T-helper 1 cell (primary cell): ENCODE data around the gene AGBL3.

ENCODE experiments used
- DNase-seq, 5 donors: peaks; one replicate each; pipeline ENCODE4 v3.0.0-alpha.2; 2012 to 2020
- total RNA-seq, 4 donors: gene quantifications; one replicate each; lab custom pipeline; 2026; lab: John Stamatoyannopoulos, UW

Gene AGBL3
- 1.2 to 4.4 (median 2.3) reads per million in 4 donors for total RNA-seq

- DNase-seq = peak; percentile 69 to 92 (median 79)
Observed at GRCh38 chr7:134986363-134987251, at the start of gene AGBL3. Gene AGBL3, plus strand, starts transcription at chr7:134986508. Its CDS starts 1,426 bp downstream, at chr7:134987934.

- no peak for DNase-seq
Observed at GRCh38 chr7:134936893-134937510, 49.3 kb upstream of the AGBL3 start.

GRCh38 chr7:134938141-134938540 is 48.2 kb upstream of the AGBL3 start:
- DNase-seq = no peak

GRCh38 chr7:134939136-134939535 is 47.2 kb upstream of the AGBL3 start:
- DNase-seq = no peak

GRCh38 chr7:134940729-134941128 is 45.6 kb upstream of the AGBL3 start:
- no peak for DNase-seq

- no peak for DNase-seq
Observed at GRCh38 chr7:134941185-134941900, 45.0 kb upstream of the AGBL3 start.

- DNase-seq = no peak
Observed at GRCh38 chr7:134941952-134942351, 44.4 kb upstream of the AGBL3 start.

GRCh38 chr7:134942690-134943466 is 43.4 kb upstream of the AGBL3 start:
- DNase-seq = no peak

GRCh38 chr7:134943785-134944400 is 42.4 kb upstream of the AGBL3 start:
- no peak for DNase-seq

GRCh38 chr7:134945691-134946090 is 40.6 kb upstream of the AGBL3 start:
- no peak for DNase-seq

GRCh38 chr7:134946260-134946659 is 40.0 kb upstream of the AGBL3 start:
- DNase-seq = no peak

- DNase-seq = no peak
Observed at GRCh38 chr7:134947329-134947728, 39.0 kb upstream of the AGBL3 start.

- no peak for DNase-seq
Observed at GRCh38 chr7:134947831-134948230, 38.5 kb upstream of the AGBL3 start.

GRCh38 chr7:134948246-134948645 is 38.1 kb upstream of the AGBL3 start:
- DNase-seq = no peak

- DNase-seq = no peak
Observed at GRCh38 chr7:134948736-134949135, 37.6 kb upstream of the AGBL3 start.

- no peak for DNase-seq
Observed at GRCh38 chr7:134949171-134949570, 37.1 kb upstream of the AGBL3 start.

GRCh38 chr7:134954197-134955082 is 31.9 kb upstream of the AGBL3 start:
- DNase-seq = peak in 1 of 5 donors; percentile 23

GRCh38 chr7:134957005-134957404 is 29.3 kb upstream of the AGBL3 start:
- DNase-seq = no peak

GRCh38 chr7:134959810-134960209 is 26.5 kb upstream of the AGBL3 start:
- DNase-seq = no peak

GRCh38 chr7:134962270-134962780 is 24.0 kb upstream of the AGBL3 start:
- no peak for DNase-seq

- no peak for DNase-seq
Observed at GRCh38 chr7:134963036-134963435, 23.3 kb upstream of the AGBL3 start.
